ENCODE data around the gene RHOT2.

- TF ChIP-seq POLR2AphosphoS5 (IDR thresholded peaks at IDR 0.05; ENCODE audit: low read depth, low read length) (peak; percentile 11; the same call in 1 of the 2 replicates), SIN3A (IDR thresholded peaks at IDR 0.05; ENCODE audit: low read depth) (no peak)
- TF ChIP-seq, protein P1, sequence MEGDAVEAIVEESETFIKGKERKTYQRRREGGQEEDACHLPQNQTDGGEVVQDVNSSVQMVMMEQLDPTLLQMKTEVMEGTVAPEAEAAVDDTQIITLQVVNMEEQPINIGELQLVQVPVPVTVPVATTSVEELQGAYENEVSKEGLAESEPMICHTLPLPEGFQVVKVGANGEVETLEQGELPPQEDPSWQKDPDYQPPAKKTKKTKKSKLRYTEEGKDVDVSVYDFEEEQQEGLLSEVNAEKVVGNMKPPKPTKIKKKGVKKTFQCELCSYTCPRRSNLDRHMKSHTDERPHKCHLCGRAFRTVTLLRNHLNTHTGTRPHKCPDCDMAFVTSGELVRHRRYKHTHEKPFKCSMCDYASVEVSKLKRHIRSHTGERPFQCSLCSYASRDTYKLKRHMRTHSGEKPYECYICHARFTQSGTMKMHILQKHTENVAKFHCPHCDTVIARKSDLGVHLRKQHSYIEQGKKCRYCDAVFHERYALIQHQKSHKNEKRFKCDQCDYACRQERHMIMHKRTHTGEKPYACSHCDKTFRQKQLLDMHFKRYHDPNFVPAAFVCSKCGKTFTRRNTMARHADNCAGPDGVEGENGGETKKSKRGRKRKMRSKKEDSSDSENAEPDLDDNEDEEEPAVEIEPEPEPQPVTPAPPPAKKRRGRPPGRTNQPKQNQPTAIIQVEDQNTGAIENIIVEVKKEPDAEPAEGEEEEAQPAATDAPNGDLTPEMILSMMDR (IDR thresholded peaks at IDR 0.05 in 2 of 3, conservative IDR thresholded peaks at IDR 0.05 in 1 of 3; ENCODE audit: borderline replicate concordance in 1 of 3, insufficient read depth in 1 of 3, low read depth in 2 of 3, low read length in 2 of 3), result no peak
These were observed 14.0 kb downstream of the RHOT2 start for GRCh38 chr16:681746-682427.

Data from HCT116 (cell line).